GM10847 (cell line): Measurements from ENCODE around the gene KCTD17.

ENCODE experiments used
- POLR2A ChIP-seq: IDR thresholded peaks from 2 replicates; pipeline ENCODE4 v1.6.1; 2011; ENCODE audit not compliant: insufficient read length; ENCODE audit errors: extremely low read depth

Gene KCTD17

GRCh38 chr22:37016134-37016910 is 35.2 kb upstream of the KCTD17 start:
- TF ChIP-seq POLR2A = no peak

- TF ChIP-seq POLR2A = no peak
Measured at GRCh38 chr22:37017356-37017755, 34.2 kb upstream of the KCTD17 start.

DNA sequence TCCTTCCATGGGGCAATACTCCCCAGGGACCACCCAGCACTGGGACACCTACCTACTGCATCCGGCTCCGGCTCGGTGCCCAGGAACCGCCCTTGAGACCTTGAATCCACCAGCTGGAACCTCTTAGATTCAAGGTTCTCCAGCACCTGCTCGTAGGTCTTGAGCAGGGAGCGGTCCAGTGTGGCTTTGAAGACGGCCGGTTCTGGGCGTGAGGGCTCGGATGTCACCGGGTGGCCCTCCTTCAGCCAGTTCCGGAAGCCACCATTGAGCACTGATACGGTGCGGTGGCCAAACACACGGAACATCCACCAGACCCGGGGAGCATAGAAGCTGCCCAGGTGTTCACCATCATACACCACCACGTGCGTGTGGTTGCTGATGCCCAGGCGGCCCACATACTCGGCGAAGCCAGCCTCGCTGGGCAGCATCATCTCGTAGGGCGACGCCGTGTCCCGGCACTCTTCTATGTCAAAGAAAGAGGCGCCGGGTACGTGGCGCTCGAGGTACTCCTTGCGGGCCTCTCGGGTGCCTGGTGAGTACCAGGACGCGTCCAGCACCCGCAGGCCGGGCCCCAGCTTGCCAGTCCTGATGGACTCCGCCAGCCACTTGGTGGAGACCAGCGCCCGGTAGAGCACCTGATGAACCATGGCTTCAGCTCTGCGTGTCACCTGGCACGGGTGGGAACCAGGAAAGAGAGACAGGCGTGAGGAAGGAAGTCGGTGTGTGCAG is 33.3 kb upstream of the KCTD17 start:
- no peak for TF ChIP-seq POLR2A

GRCh38 chr22:37018815-37019308 is 32.7 kb upstream of the KCTD17 start:
- no peak for TF ChIP-seq POLR2A

DNA sequence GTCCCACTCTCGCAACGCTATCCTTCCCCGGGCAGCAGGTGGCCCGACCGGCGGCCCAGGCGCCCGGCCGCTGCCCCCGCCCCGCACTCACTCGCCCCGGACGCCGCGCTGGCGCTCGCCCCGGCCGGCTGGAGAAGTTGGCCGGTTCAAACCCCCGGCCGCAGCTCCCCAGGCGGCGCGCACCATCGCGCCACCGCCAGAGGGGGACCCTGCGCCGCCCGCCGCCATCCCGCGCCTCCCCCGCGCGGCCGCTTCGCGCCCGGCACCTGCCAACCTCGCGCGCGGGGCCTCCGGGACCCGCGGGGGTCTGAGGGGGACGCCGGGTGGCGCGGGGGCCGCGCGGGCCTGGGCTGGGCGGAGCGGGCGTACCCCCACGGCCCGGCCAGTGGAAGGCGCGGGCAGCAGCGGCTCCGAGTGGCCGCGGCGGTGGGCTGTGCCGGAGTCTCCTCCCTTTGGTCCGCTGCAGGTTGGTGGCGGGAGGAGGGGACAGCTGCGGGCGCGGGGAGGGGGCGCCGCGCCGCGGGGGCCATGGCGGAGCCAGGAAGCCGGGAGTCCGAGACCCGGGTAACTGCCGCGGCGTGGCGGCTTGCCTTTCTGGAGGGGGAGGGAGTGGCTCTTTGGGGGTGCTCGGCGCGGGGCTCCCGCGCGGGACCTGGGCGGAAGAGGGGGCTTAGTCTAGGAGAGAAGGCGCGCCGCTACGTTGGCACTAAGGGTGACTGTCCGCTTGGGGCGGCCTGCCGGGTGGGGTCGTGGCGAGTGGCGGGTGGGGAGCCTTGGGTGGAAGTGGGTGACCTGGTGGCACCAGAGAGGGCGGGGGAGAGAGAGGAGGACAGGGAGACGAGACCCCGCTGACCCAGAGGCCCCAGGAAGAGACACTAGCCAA is 32.0 kb upstream of the KCTD17 start, which contains the start of the genes MPST and TST:
Gene MPST, plus strand, starts transcription at position 434 of the 883 bp plus-strand sequence. Its CDS starts 95 bp downstream, at position 529.
Gene TST, minus strand, starts transcription at position 139 of the 883 bp plus-strand sequence. CDS start 715 bp downstream, outside the sequence.
- peak; percentile 68 for TF ChIP-seq POLR2A

- TF ChIP-seq POLR2A = no peak
Measured at GRCh38 chr22:37020192-37020479, 31.4 kb upstream of the KCTD17 start.

- no peak for TF ChIP-seq POLR2A
Measured at GRCh38 chr22:37021041-37021440, 30.5 kb upstream of the KCTD17 start.

DNA sequence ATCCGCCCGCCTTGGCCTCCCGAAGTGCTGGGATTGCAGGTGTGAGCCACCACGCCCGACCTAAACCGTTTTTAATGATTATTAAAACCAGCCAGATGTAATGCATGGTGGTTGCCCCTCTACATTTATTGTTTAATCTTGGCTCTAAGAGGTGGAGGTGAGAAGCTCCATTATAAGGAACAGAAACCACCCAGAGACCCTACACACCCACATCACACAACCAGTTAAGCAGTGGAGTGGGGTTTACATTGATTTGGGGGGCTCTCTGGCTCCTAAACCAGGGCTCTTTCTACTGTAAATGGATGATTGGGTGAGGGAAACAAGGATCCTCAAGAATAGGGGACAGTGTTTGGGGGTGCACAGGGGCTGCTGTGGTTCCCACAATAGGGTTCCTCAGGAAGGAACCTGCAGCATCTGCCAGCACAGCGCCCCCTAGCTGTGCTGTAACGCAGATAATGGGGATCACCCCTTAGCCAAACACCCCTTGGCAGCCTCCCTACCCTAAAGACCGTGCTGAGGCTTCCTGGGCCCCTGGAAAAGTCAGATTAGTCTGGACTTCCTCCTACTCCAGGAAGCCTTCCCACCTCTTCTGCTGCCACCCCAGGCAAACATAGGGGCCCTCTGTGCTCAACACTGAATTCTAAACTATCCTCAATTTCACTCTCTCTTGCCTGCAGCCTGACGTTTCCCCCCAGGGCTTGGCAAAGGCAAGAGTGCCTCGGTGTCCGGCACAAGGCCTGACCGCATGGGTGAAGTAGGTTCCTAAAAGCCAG is 29.6 kb upstream of the KCTD17 start:
- TF ChIP-seq POLR2A = no peak

GRCh38 chr22:37022483-37023337 is 28.8 kb upstream of the KCTD17 start:
- TF ChIP-seq POLR2A = no peak

DNA sequence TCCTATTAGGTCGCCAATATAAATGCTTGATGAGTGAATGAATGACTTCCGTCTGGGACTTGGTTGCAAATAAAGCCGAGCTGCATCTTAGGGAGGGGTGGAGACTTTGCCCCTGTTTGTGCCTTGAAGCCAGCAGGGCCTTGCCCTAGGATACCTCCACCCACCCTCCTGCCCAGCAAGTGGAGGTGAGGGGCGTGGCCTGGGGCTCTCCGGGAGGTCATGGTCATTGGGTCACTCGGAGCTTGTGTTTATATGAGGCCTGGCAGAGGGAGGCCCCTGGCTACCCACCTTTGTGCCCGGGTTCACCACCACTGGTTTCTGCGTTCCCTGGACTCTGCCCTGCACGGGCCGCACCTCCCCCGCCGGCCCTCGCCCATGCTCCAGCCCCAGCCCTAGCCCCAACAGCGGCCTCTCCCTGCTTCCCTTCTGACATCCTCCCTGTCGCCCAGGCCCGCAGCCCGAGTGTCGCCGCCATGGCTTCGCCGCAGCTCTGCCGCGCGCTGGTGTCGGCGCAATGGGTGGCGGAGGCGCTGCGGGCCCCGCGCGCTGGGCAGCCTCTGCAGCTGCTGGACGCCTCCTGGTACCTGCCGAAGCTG is 27.7 kb upstream of the KCTD17 start:
- TF ChIP-seq POLR2A = no peak

GRCh38 chr22:37024339-37025157 is 27.0 kb upstream of the KCTD17 start:
- TF ChIP-seq POLR2A = no peak

GRCh38 chr22:37025500-37026070 is 26.0 kb upstream of the KCTD17 start:
- no peak for TF ChIP-seq POLR2A
